Liver (tissue), 9 donors: ENCODE data around the gene COPG2. TPM values are rescaled to one million over a fixed set of nuclear protein-coding genes. Genes with fewer than 3 reads are reported as not detected.

Experiments
- DNase-seq: peaks from one replicate; pipeline ENCODE4 v3.0.0-alpha.2; 2017; ENCODE audit warnings: low spot score
- H3K27ac ChIP-seq, 2 donors: one replicate each; pipeline ENCODE4 v1.7.0; 2013; ENCODE audit warnings: inconsistent platforms in 2 of 2, low read length in 2 of 2, control low read depth in 1 of 2, low read depth in 1 of 2, mild to moderate bottlenecking in 1 of 2
- H3K27me3 ChIP-seq, 4 donors: one replicate each; pipeline versions ENCODE4 v1.6.1 to v1.7.0; 2013; ENCODE audit warnings: low read length in 3 of 4, inconsistent platforms in 1 of 4, mild to moderate bottlenecking in 1 of 4, moderate library complexity in 1 of 4; ENCODE audit not compliant: control insufficient read depth in 4 of 4, insufficient read depth in 4 of 4
- H3K36me3 ChIP-seq, 4 donors: one replicate each; pipeline versions ENCODE4 v1.6.1 to v1.7.0; 2013; ENCODE audit warnings: low read length in 3 of 4, mild to moderate bottlenecking in 3 of 4, low read depth in 1 of 4, moderate library complexity in 1 of 4; ENCODE audit not compliant: control insufficient read depth in 4 of 4, insufficient read depth in 3 of 4
- H3K4me1 ChIP-seq, 4 donors: one replicate each; pipeline versions ENCODE4 v1.6.1 to v1.7.0; 2013; ENCODE audit warnings: low read length in 3 of 4, mild to moderate bottlenecking in 3 of 4, moderate library complexity in 1 of 4; ENCODE audit not compliant: control insufficient read depth in 4 of 4, insufficient read depth in 4 of 4
- H3K4me3 ChIP-seq, 3 donors: one replicate each; pipeline versions ENCODE4 v1.6.1 to v1.7.0; 2013; ENCODE audit warnings: low read length in 3 of 3, control low read depth in 1 of 3, low read depth in 1 of 3, mild to moderate bottlenecking in 1 of 3
- H3K9ac ChIP-seq, 2 donors: one replicate each; pipeline ENCODE4 v1.7.0; 2013; ENCODE audit warnings: low read length in 2 of 2, mild to moderate bottlenecking in 2 of 2, moderate library complexity in 2 of 2, control low read depth in 1 of 2, low read depth in 1 of 2
- H3K9me3 ChIP-seq, 4 donors: one replicate each; pipeline versions ENCODE4 v1.6.1 to v1.7.0; 2013; ENCODE audit warnings: low read length in 3 of 4; ENCODE audit not compliant: control insufficient read depth in 4 of 4
- ATF3 ChIP-seq: IDR thresholded peaks from 2 replicates; pipeline ENCODE4 v1.6.1; 2016; ENCODE audit warnings: antibody characterized with exemption
- EGR1 ChIP-seq, 2 donors: IDR thresholded peaks; 2 replicates each; pipeline ENCODE4 v1.6.1; 2016 to 2018; ENCODE audit warnings: antibody characterized with exemption in 2 of 2, low read depth in 2 of 2
- FOXA1 ChIP-seq: IDR thresholded peaks from 2 replicates; pipeline ENCODE4 v1.6.1; 2016; ENCODE audit warnings: antibody characterized with exemption
- FOXA2 ChIP-seq: IDR thresholded peaks from 2 replicates; pipeline ENCODE4 v1.6.1; 2016; ENCODE audit warnings: antibody characterized with exemption
- GABPA ChIP-seq, 2 donors: IDR thresholded peaks in 1 of 2; conservative IDR thresholded peaks in 1 of 2; 2 replicates each; pipeline ENCODE4 v1.6.1; 2016; ENCODE audit warnings: antibody characterized with exemption in 2 of 2, mild to moderate bottlenecking in 1 of 2, moderate library complexity in 1 of 2
- HNF4A ChIP-seq, 2 donors: conservative IDR thresholded peaks; 2 replicates each; pipeline ENCODE4 v1.6.1; 2016; ENCODE audit warnings: antibody characterized with exemption in 2 of 2, mild to moderate bottlenecking in 2 of 2
- HNF4G ChIP-seq: IDR thresholded peaks from 2 replicates; pipeline ENCODE4 v1.6.1; 2016; ENCODE audit warnings: antibody characterized with exemption
- JUND ChIP-seq, 2 donors: IDR thresholded peaks; 2 replicates each; pipeline ENCODE4 v1.6.1; 2016; ENCODE audit warnings: antibody characterized with exemption in 2 of 2
- MAX ChIP-seq: IDR thresholded peaks from 2 replicates; pipeline ENCODE4 v1.6.1; 2016; ENCODE audit warnings: antibody characterized with exemption
- NR2F2 ChIP-seq: IDR thresholded peaks from 2 replicates; pipeline ENCODE4 v1.6.1; 2016; ENCODE audit warnings: antibody characterized with exemption
- RAD21 ChIP-seq, 2 donors: IDR thresholded peaks; 2 replicates each; pipeline ENCODE4 v1.6.1; 2016; ENCODE audit warnings: antibody characterized with exemption in 2 of 2, mild to moderate bottlenecking in 2 of 2
- RXRA ChIP-seq, 2 donors: IDR thresholded peaks; 2 replicates each; pipeline ENCODE4 v1.6.1; 2017 to 2018; ENCODE audit warnings: antibody characterized with exemption in 2 of 2, mild to moderate bottlenecking in 1 of 2
- SP1 ChIP-seq: IDR thresholded peaks from 2 replicates; pipeline ENCODE4 v1.6.1; 2018; ENCODE audit warnings: antibody characterized with exemption, mild to moderate bottlenecking
- TAF1 ChIP-seq: conservative IDR thresholded peaks from 2 replicates; pipeline ENCODE4 v1.6.1; 2016; ENCODE audit warnings: antibody characterized with exemption, mild to moderate bottlenecking
- YY1 ChIP-seq: IDR thresholded peaks from 2 replicates; pipeline ENCODE4 v1.6.1; 2016; ENCODE audit warnings: antibody characterized with exemption, mild to moderate bottlenecking
- ZBTB33 ChIP-seq: IDR thresholded peaks from 2 replicates; pipeline ENCODE4 v1.6.1; 2016; ENCODE audit warnings: antibody characterized with exemption
- WGBS: extraction: QIAGEN DNeasy Blood & Tissue Kit; methylation state at CpG from one replicate; pipeline ENCODE4 v1.1.7; 2013; 5-methylcytosine and 5-hydroxymethylcytosine counted together
- polyA plus RNA-seq, 2 donors: library from polyadenylated mRNA; stranded (reverse) in 1 of 2; unstranded in 1 of 2; fragments of 200-250 nt in 1 of 2; fragments of >200 nt in 1 of 2; fragmentation: Nextera tagmentation in 1 of 2; extraction: Ambion mirVana in 1 of 2; gene quantifications; one replicate each; pipeline versions ENCODE4 v1.2.1 to v1.2.3, GENCODE V29; 2013 to 2015
- total RNA-seq, 2 donors: library from RNA; depleted of rRNA; stranded (reverse); fragments of >200 nt; gene quantifications; one replicate each; pipeline ENCODE4 v1.2.3, GENCODE V29; 2014
- TF ChIP-seq, protein P1 (sequence below): fragments of 150-350 bp; IDR thresholded peaks from 2 replicates; pipeline ENCODE4 v1.5.1; 2017; ENCODE audit warnings: improper control_type of control experiment, low read depth, low read length; ENCODE audit not compliant: missing input control
- TF ChIP-seq, protein P2 (sequence below): IDR thresholded peaks from 2 replicates; pipeline ENCODE4 v1.6.1; 2016; ENCODE audit warnings: antibody characterized with exemption, mild to moderate bottlenecking
- donor health status: healthy.
- donor health status: healthy.
- donor health status: healthy.
- donor health status: healthy.
- donor health status: healthy.

The COPG2 gene
- total and polyA plus RNA-seq, 4 donors = 0.99 to 10.3 (median 4.7) TPM

- WGBS = 94% methylated on average over 4 of the region's 4 CpGs
- Histone ChIP-seq H3K9me3 (peaks cover 0 to 9% (median 2%) of the 10 kb centered on the region in 4 donors), H3K27me3 (no peaks in the 10 kb centered on the region), H3K36me3 (no peaks in the 10 kb centered on the region), H3K9ac (no peak overlapping the region), H3K4me3 (no peak overlapping the region), H3K27ac (no peak overlapping the region), H3K4me1 (no peaks in the 10 kb centered on the region)
- TF ChIP-seq JUND (IDR thresholded peaks at IDR 0.05) (no peak), ZBTB33 (no peak), FOXA1 (no peak), MAX (no peak), FOXA2 (no peak), GABPA (IDR thresholded peaks at IDR 0.05 in 1 of 2, conservative IDR thresholded peaks at IDR 0.05 in 1 of 2) (no peak), NR2F2 (no peak), RXRA (IDR thresholded peaks at IDR 0.05) (no peak), TAF1 (no peak), YY1 (no peak), EGR1 (IDR thresholded peaks at IDR 0.05; ENCODE audit: low read depth in 2 of 2) (no peak), HNF4G (no peak), RAD21 (IDR thresholded peaks at IDR 0.05) (no peak), HNF4A (conservative IDR thresholded peaks at IDR 0.05) (no peak), ATF3 (no peak), SP1 (no peak)
- TF ChIP-seq, protein P1, sequence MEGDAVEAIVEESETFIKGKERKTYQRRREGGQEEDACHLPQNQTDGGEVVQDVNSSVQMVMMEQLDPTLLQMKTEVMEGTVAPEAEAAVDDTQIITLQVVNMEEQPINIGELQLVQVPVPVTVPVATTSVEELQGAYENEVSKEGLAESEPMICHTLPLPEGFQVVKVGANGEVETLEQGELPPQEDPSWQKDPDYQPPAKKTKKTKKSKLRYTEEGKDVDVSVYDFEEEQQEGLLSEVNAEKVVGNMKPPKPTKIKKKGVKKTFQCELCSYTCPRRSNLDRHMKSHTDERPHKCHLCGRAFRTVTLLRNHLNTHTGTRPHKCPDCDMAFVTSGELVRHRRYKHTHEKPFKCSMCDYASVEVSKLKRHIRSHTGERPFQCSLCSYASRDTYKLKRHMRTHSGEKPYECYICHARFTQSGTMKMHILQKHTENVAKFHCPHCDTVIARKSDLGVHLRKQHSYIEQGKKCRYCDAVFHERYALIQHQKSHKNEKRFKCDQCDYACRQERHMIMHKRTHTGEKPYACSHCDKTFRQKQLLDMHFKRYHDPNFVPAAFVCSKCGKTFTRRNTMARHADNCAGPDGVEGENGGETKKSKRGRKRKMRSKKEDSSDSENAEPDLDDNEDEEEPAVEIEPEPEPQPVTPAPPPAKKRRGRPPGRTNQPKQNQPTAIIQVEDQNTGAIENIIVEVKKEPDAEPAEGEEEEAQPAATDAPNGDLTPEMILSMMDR = no peak
- no peak for DNase-seq
Observed at GRCh38 chr7:130627775-130628174, 40.8 kb downstream of the COPG2 start.

GRCh38 chr7:130622866-130623265 is 45.7 kb downstream of the COPG2 start:
- no peak overlapping the region for H3K9ac ChIP-seq
- WGBS = 95% methylated on average over 2 of the region's 2 CpGs
- no peaks in the 10 kb centered on the region for H3K9me3 ChIP-seq
- H3K4me3 ChIP-seq = no peak overlapping the region
- TF ChIP-seq, protein P2, sequence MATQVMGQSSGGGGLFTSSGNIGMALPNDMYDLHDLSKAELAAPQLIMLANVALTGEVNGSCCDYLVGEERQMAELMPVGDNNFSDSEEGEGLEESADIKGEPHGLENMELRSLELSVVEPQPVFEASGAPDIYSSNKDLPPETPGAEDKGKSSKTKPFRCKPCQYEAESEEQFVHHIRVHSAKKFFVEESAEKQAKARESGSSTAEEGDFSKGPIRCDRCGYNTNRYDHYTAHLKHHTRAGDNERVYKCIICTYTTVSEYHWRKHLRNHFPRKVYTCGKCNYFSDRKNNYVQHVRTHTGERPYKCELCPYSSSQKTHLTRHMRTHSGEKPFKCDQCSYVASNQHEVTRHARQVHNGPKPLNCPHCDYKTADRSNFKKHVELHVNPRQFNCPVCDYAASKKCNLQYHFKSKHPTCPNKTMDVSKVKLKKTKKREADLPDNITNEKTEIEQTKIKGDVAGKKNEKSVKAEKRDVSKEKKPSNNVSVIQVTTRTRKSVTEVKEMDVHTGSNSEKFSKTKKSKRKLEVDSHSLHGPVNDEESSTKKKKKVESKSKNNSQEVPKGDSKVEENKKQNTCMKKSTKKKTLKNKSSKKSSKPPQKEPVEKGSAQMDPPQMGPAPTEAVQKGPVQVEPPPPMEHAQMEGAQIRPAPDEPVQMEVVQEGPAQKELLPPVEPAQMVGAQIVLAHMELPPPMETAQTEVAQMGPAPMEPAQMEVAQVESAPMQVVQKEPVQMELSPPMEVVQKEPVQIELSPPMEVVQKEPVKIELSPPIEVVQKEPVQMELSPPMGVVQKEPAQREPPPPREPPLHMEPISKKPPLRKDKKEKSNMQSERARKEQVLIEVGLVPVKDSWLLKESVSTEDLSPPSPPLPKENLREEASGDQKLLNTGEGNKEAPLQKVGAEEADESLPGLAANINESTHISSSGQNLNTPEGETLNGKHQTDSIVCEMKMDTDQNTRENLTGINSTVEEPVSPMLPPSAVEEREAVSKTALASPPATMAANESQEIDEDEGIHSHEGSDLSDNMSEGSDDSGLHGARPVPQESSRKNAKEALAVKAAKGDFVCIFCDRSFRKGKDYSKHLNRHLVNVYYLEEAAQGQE = no peak
- no peak for TF ChIP-seq ZBTB33
- TF ChIP-seq, protein P1 = no peak
- no peak for TF ChIP-seq MAX
- no peak for TF ChIP-seq TAF1
- no peak for TF ChIP-seq EGR1 (IDR thresholded peaks at IDR 0.05; ENCODE audit: low read depth in 2 of 2)
- no peak for TF ChIP-seq HNF4G
- TF ChIP-seq YY1 = no peak
- no peak for TF ChIP-seq GABPA (IDR thresholded peaks at IDR 0.05 in 1 of 2, conservative IDR thresholded peaks at IDR 0.05 in 1 of 2)
- no peak for TF ChIP-seq JUND (IDR thresholded peaks at IDR 0.05)
- no peak for TF ChIP-seq NR2F2
- no peak for TF ChIP-seq FOXA2
- TF ChIP-seq SP1 = no peak
- TF ChIP-seq ATF3 = no peak
- TF ChIP-seq RAD21 (IDR thresholded peaks at IDR 0.05) = no peak
- no peak for TF ChIP-seq FOXA1
- no peaks in the 10 kb centered on the region for H3K27me3 ChIP-seq
- no peak for DNase-seq
- H3K27ac ChIP-seq = no peak overlapping the region
- H3K36me3 ChIP-seq = no peaks in the 10 kb centered on the region
- H3K4me1 ChIP-seq = no peaks in the 10 kb centered on the region
